GM12872 (cell line): ENCODE data around the gene CLEC16A.

Experiments used
- TF ChIP-seq, protein P1 (sequence below): IDR thresholded peaks from 3 replicates; pipeline ENCODE4 v1.5.1; 2011; ENCODE audit warnings: low read depth, mild to moderate bottlenecking, low read length, moderate library complexity; ENCODE audit not compliant: insufficient read depth

CLEC16A gene

DNA sequence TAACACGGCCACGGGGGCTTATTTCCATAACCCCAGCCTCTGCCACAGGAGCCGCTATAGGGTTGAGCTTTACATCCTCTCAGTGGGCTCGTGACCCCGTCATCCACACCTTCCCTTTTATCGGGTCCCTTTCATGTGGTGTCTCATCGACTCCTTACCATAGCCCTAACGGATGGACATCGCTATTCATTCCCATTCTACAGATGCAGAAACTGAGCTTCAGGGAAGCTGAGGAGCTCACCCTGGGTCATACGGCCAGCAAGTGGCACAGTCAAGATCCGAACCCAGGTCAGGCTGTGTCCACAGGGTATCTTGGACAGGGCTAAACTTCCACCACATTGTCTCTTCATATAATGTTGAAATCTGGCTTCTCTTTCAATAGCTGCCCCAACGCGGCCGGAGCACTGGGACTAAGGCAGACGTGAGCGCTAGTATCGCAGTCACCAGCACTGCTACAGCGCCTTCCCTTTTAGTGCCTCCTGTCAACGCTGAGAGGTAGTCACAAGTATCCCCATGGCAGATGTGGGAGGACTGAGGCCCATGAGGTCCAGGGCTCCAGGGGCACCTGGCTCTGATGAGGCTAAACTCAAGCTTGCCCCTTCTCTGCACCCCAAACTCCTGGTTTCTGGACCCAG, 260.8 kb downstream of the CLEC16A start:
- TF ChIP-seq, protein P1, sequence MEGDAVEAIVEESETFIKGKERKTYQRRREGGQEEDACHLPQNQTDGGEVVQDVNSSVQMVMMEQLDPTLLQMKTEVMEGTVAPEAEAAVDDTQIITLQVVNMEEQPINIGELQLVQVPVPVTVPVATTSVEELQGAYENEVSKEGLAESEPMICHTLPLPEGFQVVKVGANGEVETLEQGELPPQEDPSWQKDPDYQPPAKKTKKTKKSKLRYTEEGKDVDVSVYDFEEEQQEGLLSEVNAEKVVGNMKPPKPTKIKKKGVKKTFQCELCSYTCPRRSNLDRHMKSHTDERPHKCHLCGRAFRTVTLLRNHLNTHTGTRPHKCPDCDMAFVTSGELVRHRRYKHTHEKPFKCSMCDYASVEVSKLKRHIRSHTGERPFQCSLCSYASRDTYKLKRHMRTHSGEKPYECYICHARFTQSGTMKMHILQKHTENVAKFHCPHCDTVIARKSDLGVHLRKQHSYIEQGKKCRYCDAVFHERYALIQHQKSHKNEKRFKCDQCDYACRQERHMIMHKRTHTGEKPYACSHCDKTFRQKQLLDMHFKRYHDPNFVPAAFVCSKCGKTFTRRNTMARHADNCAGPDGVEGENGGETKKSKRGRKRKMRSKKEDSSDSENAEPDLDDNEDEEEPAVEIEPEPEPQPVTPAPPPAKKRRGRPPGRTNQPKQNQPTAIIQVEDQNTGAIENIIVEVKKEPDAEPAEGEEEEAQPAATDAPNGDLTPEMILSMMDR = no peak

DNA sequence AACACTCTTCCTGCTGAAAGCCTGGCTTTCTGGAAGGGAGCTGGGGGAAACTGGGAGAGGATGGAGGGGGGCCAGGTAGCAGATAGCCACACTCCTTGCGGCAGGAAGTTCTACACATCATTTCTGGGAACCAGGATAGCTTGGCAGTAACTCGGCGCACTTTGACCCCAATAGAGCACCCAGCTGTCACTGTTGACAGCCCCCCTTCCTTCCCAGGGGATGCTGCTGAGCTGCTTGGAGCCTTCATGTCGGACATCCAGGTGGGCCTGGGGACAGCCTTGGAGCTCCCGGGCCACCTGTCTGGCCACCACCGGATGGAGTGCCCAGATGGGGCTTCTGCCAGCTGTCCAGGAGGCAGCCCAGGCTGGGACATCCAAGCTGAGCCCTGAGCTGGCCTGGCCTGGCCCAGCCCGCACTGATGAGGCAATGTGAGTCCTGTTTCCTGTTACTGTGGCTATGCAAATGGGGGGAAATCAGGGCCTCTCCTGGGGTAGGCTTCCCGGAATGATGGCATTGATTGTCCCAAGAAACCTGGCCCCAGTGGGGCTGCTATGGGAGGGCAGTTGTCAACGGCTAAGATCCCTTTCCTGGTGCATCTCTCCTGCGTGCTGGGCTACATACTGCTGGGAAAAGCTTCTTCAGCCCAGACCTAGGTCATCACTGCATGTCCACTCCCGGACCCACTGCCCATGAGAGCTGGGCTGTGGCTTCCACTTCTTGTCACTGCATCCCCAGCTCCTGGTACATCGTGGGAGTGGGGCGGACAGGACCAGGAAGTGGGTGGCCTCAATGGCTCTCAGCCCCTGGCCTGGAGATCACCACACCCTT, 261.6 kb downstream of the CLEC16A start:
- TF ChIP-seq, protein P1 = no peak

DNA sequence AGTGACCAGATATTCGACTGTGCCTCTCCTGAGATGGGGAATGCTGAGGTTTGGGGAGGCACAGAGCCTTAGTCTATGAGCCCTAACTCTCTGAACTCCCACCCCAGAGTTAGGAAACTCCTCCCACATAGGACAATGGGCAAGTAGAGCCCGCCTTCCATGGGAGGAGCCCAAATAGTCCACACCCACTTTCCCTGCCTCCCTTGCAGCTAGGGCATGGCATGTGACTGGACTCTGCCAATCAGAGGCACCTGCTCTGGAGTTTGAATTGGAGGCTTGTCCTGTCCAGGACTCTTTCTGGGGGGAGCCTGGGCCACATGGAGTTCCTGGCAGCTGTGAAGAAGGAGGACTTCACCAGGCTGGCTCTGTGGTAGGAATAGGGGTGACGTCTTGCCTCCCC, 263.3 kb downstream of the CLEC16A start:
- TF ChIP-seq, protein P1 = no peak

DNA sequence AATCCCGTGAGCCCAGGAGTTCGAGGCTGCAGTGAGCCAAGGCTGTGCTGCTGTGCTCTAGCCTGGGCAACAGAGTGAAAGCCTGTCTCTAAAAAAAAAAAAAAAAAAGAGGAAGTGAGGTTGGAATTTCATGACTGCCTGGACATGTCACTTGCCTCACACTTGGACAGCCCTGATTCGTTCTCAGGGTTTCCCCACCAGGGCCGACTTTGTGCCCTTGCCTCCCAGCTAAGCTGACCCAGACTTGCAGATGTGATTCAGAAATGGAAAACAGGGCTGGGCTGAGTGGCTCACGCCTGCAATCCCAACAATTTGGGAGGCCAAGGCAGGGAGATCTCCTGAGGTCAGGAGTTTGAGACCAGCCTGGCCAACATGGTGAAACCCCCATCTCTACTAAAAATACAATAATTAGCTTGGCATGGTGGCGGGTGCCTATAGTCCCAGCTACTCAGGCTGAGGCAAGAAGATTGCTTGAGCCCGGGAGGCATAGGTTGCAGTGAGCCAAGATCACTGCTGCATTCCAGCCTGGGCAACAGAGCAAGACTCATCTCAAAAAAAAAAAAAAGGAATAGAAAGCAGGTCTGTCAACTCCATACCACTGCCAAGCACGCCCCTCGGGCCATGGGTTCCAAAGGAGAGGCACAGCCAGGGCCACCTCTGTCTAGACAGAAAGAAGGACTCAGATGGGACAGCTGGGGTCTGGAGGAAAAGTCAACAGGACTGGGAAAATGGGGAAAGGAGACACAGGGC, 264.7 kb downstream of the CLEC16A start:
- TF ChIP-seq, protein P1 = no peak

DNA sequence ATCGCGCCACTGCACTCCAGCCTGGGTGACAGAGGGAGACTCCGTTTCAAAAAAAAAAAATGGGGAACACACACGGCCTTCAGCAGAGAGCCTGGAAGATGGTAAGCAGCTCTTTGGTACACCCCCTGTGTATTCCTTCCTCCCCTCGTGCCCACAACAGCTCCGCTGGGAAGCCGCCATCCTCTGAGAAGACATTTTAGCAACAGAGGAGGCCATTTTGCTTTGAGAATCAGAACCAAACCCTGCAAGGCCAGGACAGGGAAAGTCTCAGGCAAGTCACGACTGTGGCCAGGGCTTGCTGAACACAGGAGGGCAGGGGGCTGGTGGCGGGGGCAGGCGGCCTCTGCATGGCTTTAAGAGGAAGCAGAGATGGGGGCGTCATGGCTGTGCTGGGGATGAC, 265.9 kb downstream of the CLEC16A start:
- TF ChIP-seq, protein P1 = no peak

DNA sequence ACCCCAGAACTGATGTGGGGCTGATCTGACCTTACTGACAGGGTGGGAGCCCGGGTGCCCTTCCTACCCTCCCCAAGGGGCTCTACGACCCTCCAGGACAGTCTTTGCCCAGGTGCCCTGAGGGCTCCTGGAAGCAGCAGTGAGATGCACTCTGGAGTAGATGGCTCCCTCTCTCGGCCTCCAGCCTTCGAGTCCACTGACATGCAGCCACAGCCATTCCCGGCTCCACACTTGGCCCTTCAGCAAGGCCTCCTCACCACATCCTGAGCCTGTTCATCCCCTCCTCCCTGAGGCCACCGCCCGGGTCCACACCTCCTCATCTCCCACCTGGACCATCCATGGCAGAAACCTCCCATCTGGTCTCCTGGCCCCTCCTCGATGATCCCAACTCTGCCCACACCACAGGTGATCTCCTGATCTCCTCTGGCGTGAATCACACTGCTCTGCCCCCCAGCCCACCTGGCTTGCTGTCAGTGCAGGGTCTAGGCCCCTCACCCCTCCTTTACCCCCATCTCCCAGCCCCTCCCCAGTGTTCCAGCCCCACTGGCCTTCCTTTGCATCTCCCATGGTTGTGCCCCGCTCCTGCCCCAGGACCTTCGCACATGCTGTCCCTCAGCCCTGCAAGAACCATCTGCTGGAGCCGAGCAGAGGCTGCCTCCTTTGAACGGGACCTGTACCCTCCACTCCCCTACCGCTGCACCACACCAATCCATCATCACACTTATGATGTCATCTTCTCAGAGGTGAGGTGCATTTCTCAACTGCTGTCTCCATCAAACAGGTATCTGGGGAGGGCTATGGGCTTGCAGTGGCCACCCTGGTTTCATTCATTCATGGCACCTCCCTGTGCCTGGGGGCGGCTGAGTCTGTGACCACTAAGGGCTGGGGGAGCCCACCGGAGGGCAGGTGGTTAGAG, 267.0 kb downstream of the CLEC16A start:
- TF ChIP-seq, protein P1 = no peak
